ENCODE measurements around the gene LMAN1. TPM values are rescaled to one million over a fixed set of nuclear protein-coding genes. Genes with fewer than 3 reads are reported as not detected.

LMAN1 gene
- total RNA-seq, 6 experiments from 2014 or later: 128 to 159 (median 149) TPM

DNA sequence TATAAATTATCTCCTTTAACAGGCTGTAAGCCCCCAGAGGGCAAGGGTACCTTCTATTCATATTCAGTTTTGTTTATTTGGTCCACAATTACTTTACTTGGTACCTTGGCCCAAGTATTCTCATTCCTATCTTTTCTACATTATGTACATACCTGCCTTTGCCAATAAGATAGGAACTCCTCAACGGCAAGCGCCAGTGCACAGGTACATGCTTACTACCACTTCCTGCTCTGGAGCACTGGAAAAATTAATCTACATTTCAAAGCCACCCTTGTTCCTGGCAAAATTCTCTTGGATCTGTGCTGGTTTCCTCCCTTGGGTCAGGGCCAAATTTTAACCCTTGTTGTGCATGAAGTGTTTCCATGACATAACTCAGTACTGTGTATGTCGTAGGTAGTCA, 34.3 kb upstream of the LMAN1 start:
- H3K4me1 Mint-ChIP-seq (ENCODE audit: low read depth): peaks cover 6% of the 10 kb centered on the region; the same call in 1 of the 2 replicates
- H3K9me3 Mint-ChIP-seq: no peaks in the 10 kb centered on the region
- peaks cover 7% of the 10 kb centered on the region; the same call in 1 of the 2 replicates for H3K36me3 Mint-ChIP-seq (ENCODE audit: low read depth)

DNA sequence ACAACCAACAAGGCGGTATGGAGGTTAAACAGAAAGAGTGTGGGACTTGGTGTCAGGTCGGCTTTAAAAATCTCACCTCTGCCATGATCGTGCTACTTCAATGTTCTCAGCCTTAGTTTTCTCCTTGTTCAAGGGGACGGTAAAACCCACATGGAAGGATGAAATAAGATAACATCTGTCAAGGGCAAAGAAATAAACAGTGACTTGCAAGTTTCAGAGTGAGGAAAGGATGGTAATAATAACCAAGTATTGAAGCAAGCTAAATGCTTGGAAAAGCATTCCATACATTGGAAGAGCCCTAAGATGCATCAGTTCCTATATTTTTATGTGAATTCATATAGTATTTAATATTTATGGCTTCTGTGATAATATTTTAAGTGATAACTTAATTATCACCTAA, 29.8 kb upstream of the LMAN1 start:
- H3K27ac Mint-ChIP-seq: no peak overlapping the region
- no peaks in the 10 kb centered on the region for H3K9me3 Mint-ChIP-seq
- H3K36me3 Mint-ChIP-seq (ENCODE audit: low read depth): peaks cover 7% of the 10 kb centered on the region; the same call in 1 of the 2 replicates
- peaks cover 6% of the 10 kb centered on the region; the same call in 1 of the 2 replicates for H3K4me1 Mint-ChIP-seq (ENCODE audit: low read depth)
- DNase-seq: no peak
- TF ChIP-seq, protein P1, sequence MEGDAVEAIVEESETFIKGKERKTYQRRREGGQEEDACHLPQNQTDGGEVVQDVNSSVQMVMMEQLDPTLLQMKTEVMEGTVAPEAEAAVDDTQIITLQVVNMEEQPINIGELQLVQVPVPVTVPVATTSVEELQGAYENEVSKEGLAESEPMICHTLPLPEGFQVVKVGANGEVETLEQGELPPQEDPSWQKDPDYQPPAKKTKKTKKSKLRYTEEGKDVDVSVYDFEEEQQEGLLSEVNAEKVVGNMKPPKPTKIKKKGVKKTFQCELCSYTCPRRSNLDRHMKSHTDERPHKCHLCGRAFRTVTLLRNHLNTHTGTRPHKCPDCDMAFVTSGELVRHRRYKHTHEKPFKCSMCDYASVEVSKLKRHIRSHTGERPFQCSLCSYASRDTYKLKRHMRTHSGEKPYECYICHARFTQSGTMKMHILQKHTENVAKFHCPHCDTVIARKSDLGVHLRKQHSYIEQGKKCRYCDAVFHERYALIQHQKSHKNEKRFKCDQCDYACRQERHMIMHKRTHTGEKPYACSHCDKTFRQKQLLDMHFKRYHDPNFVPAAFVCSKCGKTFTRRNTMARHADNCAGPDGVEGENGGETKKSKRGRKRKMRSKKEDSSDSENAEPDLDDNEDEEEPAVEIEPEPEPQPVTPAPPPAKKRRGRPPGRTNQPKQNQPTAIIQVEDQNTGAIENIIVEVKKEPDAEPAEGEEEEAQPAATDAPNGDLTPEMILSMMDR (IDR thresholded peaks at IDR 0.05): no peak
- H3K4me3 Mint-ChIP-seq: no peak overlapping the region
- peaks cover 3% of the 10 kb centered on the region for H3K27me3 Mint-ChIP-seq (ENCODE audit: insufficient read depth)

More for the DNA sequence above, 34.3 kb upstream of the LMAN1 start:
- Mint-ChIP-seq H3K27ac (no peak overlapping the region), H3K27me3 (ENCODE audit: insufficient read depth) (peaks cover 2% of the 10 kb centered on the region; the same call in 1 of the 2 replicates), H3K4me3 (no peak overlapping the region)
- no peak for DNase-seq
- TF ChIP-seq, protein P1 (IDR thresholded peaks at IDR 0.05): no peak

DNA sequence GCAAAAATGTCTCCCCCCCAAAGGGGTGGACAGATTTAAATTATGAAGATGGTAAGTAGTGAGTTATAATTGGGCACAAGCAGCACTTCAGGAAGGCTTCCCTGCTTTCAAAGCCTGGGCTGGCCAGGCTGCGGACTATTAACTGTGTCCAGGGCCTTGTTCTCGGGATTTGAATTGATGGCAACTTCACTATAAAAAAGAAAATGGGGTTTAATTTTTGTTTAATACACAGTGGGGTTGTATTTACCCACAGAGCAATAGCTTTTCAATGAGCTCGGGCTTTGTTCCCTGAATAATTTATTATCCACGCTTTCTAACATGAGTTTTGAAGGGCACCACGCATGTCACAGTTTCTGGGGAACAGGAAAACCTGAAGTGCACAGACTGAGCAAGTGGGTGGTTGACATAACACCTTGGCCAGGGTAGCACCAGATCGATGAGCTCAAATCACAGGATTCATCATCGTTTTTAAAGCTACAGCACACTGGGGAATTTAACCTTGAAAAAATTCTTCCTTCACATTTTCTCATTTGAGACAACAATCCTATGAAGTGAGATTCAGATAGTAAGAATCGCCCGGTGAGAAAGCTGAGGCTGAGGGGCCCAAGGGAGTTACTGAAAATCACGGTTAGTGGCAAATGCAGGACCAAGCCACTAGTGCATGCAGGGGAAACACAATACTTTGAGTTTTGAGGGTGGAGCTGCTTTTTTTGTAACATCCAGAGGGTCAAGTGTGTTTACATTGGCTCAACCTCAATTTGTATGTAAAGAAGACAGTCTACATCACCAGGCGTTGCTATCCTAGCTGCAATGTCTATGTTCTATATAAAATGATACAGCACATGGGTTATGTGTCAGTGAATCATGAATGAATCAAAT, 28.9 kb upstream of the LMAN1 start:
- H3K36me3 Mint-ChIP-seq (ENCODE audit: low read depth): peaks cover 7% of the 10 kb centered on the region; the same call in 1 of the 2 replicates
- DNase-seq: no peak
- H3K4me1 Mint-ChIP-seq (ENCODE audit: low read depth): peaks cover 6% of the 10 kb centered on the region; the same call in 1 of the 2 replicates
- H3K9me3 Mint-ChIP-seq: no peaks in the 10 kb centered on the region
- no peak overlapping the region for H3K4me3 Mint-ChIP-seq
- peaks cover 3% of the 10 kb centered on the region for H3K27me3 Mint-ChIP-seq (ENCODE audit: insufficient read depth)
- H3K27ac Mint-ChIP-seq: no peak overlapping the region
- TF ChIP-seq, protein P1 (IDR thresholded peaks at IDR 0.05): no peak

DNA sequence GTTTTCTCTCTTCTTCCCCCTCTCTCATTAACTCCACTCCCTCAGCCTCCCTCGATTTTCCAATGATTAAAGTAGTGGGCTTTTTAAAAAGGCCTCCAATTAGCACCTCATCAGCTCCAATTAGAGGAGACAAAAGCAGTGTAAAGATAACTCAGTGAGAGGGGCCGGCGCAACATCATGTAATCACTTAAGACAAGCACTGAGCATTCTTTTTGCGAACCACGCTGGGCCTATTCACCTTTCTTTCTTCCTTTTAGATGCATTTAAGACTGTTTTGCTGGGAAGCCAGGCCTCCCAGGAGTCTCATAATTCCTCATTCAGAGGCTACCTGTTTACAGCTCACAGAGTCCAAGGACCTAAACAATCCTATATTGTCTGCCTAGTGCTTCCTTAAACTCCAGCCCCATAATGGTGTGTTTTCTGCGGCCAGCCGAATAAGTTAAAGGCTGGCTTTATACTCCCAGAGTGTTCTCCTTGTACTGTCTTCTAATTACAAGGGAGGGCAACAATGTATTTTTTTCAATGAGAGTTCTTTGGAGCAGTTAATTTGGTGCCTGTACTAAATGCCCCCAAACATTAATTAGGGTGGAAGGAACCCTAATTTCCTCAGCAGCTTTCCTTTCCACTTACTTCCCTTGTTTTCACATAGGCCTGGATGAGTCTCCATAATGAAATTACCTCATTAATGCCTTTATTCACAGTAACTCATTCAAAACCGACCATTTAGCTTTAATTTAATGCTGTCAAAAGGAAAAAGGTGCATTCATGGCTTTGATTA, 28.0 kb upstream of the LMAN1 start:
- DNase-seq: no peak
- TF ChIP-seq, protein P1 (IDR thresholded peaks at IDR 0.05): no peak
- H3K9me3 Mint-ChIP-seq: no peaks in the 10 kb centered on the region
- no peak overlapping the region for H3K4me3 Mint-ChIP-seq
- peaks cover under 1% of the 10 kb centered on the region; the same call in 1 of the 2 replicates for H3K36me3 Mint-ChIP-seq (ENCODE audit: low read depth)
- peaks cover 6% of the 10 kb centered on the region; the same call in 1 of the 2 replicates for H3K4me1 Mint-ChIP-seq (ENCODE audit: low read depth)
- peaks cover 3% of the 10 kb centered on the region for H3K27me3 Mint-ChIP-seq (ENCODE audit: insufficient read depth)
- no peak overlapping the region for H3K27ac Mint-ChIP-seq

DNA sequence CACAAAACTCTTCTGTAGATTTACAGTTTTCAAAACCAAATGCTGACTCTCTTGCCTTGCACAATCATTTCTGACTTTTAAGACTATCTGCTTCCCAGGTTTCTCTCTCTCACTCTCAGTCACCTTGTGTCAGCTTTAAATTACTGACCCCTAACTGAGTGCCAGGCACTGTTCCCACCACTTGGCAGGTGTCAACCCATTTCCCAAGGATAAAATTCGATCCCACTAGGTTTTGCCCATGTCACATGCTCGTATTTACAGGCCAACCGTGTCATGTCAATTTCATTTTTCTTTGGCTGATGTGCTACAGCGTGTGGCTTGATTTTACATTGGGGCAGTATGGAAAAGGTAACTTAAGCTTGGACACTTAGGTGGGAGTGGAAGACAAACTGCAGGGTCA, 26.1 kb upstream of the LMAN1 start:
- H3K4me3 Mint-ChIP-seq: no peak overlapping the region
- H3K9me3 Mint-ChIP-seq: no peaks in the 10 kb centered on the region
- DNase-seq: no peak
- no peak overlapping the region for H3K27ac Mint-ChIP-seq
- TF ChIP-seq, protein P1 (IDR thresholded peaks at IDR 0.05): no peak
- peaks cover 13% of the 10 kb centered on the region for H3K4me1 Mint-ChIP-seq (ENCODE audit: low read depth)
- 0 out of 2 replicates have a peak, but pooled peaks cover 7% of the 10 kb centered on the region for H3K36me3 Mint-ChIP-seq (ENCODE audit: low read depth)
- peaks cover 5% of the 10 kb centered on the region for H3K27me3 Mint-ChIP-seq (ENCODE audit: insufficient read depth)

All from HFFc6 (cell line).